ENCODE measurements around the gene MYH3.

DNA sequence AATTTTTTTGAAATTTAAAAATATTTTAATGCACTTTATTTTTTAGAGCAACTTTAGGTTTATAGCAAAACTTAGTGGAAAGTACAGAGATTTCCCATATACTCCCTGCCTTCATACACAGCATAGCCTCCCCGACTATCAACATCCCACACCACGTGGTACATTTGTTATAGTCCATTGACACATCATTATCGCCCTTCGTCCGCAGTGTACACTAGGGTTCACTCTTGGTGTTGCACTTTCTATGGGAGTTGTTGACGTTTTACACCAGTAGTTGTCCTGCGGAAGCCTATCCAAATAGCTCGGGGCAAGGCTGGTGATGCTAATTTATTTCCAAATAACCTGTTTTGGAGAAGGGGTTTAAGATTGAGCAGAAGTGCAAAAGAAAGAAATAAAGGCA, 52.6 kb downstream of the MYH3 start:
- TF ChIP-seq CTCF (IDR thresholded peaks at IDR 0.05) = no peak
- no peak for TF ChIP-seq PHF8 (IDR thresholded peaks at IDR 0.05; ENCODE audit: borderline replicate concordance, low read depth)
- no peak for TF ChIP-seq MAX (IDR thresholded peaks at IDR 0.05)
- TF ChIP-seq REST (IDR thresholded peaks at IDR 0.05) = no peak
- no peak for TF ChIP-seq POLR2A (IDR thresholded peaks at IDR 0.05; ENCODE audit: low read length)
- no peak for TF ChIP-seq EP300 (IDR thresholded peaks at IDR 0.05)
- TF ChIP-seq HDAC2 (IDR thresholded peaks at IDR 0.05) = no peak
- no peak for TF ChIP-seq MAFK (IDR thresholded peaks at IDR 0.05; ENCODE audit: partially characterized antibody)
- no peak for TF ChIP-seq CEBPB (IDR thresholded peaks at IDR 0.05)
